Measurements from ENCODE around the gene DCUN1D2.
"Not testable (repeated sequence)": the region's sequence is repeated elsewhere in the genome, so short reads cannot be mapped to it uniquely, and the experiment has no call there.

Gene DCUN1D2

DNA sequence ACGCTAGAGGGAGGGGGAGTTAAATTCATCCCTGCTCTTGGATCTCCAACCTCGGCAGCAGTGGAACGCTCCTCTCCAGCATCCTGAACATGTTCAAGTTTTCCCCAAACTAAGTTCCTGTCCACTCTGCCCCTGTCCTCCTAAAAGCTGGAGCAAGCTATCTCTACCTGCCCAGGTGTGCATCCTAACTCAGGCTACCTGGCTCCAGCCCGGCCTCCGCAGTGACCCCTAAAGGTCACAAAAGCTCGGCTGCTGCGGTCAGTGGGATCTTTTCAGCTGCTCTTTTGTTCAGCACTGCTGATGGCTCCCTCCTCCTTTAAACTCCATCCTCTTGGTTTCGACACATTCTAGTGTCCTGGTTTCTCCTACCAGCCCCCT, 1.4 kb downstream of the DCUN1D2 start:
- peak in 1 of 2 experiments; percentile 28 for DNase-seq

DNA sequence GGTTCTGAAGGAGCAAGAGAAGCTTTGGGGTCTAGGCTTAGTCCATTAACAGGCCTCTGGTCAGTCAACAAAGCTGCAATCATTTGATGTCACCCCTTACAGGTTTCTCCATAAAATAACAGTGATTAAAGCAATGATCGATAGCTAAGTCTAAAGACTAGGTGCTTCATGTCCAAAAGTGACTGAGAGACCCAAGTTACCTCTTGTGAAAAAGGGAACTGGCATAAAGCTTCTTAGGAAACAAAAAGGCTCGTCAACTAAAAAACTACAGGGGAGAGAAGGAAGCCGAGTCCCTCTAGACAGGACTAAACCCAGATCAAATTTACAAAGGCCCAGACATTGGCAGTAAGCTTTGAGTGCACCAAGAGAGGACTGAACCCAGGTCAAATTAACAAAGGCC, 2.2 kb downstream of the DCUN1D2 start:
- peak; percentile 69 to 74 for DNase-seq

DNA sequence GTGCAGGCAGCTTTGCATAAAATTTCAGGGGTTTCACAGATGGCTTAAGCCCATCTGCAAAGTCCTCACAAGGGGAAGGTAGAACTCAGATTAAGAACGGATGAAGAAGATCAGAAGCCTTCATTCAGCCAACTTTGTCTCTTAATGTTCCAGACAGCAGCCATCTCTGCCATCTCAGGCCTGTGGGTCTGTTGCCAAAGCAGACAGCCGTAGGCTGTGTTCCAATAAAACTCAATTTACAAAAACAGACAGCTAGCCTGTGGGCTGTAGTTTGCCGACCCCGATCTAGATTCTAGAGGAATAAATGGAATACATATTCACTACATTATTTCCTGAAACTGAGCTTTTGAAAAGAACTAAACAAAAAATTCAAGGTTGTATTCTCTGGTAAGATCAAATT, 3.8 kb downstream of the DCUN1D2 start:
- no peak for DNase-seq

DNA sequence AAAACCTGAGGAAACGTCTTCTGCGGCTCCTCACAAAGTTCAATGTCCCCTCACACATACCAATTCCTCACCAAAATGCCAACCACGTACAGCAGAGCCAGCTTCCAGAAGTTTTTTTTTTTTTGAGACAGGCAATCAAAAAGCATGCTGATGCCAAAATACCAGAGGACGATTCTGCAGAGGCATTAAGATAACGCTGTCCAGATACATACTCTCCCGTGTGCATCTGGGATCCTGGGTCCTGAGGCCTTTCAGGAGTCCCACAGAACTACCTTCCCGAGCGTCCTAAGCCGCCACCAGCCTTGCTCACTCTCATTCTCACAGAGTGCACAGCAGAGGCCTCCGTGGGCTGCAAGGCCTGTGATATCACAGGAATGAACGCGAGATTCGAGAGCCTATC, 5.0 kb downstream of the DCUN1D2 start:
- DNase-seq, result no peak

DNA sequence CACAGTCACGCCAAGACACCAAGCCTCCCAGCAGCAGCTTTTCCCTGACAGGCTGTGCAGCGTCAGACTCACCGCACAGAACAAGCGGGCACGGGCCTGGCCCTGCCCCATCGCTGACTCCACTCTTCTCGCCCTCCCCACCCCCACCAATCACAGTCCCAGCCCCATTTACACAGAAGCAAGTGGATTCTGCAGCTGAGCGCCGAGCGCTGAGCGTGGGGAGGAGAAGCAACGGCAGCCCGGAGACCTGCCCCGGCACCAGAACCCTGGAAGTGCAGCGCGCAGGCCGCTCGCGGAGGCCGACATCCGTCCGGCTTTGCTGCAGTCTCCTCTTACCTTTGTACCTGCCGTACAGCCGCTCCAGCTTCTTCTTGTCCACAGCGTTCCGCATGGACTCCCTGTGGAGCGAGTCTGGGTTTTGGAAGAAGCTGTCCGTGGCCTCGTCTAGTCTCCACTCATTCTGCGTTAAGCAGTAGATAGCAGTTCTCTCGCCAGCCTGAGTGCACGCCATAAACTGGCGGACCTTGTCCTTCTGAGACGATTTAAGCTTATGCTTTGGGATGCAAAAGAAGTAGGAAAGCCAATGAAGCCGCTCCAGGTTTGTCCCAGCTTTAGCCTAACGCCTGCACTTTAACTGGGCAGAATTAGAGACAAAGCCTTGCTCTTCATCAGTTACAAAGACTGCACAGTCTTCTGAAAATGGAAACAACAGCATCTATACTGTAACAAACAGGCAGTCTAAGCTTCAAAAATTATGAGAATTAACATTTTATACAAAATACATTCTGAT, 6.8 kb downstream of the DCUN1D2 start:
- no peak for DNase-seq

DNA sequence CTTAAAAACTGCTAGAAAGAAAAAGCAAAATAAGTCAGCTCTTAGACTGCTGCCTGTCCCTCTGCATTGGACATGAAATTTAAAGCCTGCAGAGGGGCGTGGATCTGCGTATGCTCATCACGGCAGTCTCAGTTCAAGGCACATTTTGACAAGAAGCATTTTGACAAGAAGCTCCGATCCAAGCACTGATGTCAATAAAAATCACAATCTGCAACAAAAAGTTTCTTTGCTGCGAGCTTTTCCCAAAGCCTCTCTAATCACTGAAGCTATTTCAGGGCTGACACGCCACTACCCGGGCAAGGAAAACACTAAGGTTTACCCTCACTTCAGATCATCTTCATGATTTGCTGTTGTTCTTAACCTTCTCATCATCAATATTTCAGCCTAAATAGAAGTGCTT, 7.4 kb downstream of the DCUN1D2 start:
- no peak for DNase-seq

DNA sequence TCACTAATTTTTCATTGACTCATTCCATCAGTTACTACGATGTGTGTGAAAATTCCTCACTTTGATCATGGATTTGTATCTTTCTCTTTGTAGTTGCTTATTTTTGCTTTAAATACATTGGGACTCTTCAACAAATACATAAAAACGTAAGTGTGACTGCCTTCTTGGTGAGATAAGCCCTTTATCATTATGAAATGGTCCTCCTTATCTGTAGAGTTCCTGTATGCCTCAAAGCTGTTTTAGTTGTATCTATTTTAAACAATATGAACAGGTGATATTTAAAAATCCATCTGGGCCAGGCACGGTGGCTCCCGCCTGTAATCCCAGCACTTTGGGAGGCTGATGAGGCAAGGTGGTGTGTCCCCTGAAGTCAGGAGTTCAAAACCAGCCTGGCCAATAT, 11.3 kb downstream of the DCUN1D2 start:
- DNase-seq, result no peak

DNA sequence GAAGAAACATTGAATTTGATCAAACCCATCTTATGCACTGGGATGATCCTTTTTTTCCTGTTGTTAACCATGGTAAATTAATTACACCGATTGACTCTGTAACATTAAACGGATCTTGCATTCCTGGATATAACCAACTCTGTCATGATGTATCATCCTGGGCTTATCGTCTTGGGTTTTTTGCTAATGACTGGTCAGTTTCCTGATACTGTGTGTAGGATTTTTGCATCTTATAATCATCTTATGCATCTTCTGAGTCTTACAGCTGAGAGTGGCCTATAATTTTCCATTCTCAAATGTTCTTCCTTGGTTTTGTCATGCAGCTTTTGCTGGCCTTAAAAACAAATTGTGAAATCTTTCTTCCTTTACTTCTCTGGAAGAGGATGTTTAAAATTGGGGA, 12.8 kb downstream of the DCUN1D2 start:
- no peak for DNase-seq

DNA sequence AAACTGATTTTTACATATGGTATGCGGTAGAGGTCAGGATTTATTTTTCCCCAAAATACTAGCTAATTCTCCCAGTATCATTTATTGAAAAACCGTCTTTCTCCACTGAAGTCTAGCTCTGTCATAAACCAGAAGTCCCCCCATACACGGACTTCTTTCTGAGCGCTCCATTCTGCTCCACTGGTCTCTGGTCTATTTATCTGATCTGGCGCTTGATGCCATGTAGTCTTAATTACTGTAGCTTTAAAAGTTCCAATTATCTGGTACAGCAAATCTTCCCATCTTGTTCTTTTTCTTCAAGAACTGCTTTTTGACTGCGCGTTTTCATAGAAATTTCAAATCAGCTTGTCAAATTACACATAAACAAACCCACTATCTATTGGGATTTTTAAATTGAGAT, 13.7 kb downstream of the DCUN1D2 start:
- no peak for DNase-seq

DNA sequence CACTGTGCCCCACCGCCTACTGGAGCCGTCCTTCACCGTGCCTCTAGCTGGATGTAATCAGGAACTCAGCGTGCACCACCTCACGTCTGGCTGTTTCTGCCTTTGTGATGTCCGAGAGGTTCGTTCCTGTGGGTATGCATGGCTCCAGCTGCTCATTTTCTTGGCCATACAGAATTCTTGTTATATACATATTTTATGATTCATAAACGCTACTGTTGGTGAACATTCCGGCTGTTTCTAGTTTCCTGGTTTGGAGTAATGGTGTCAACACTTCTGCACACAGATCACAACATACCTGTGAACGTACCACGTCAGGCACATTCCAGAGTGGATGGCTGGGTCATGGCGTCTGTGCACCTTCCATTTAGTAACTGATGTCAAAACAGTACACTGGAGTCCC, 14.6 kb downstream of the DCUN1D2 start:
- DNase-seq, result no peak

DNA sequence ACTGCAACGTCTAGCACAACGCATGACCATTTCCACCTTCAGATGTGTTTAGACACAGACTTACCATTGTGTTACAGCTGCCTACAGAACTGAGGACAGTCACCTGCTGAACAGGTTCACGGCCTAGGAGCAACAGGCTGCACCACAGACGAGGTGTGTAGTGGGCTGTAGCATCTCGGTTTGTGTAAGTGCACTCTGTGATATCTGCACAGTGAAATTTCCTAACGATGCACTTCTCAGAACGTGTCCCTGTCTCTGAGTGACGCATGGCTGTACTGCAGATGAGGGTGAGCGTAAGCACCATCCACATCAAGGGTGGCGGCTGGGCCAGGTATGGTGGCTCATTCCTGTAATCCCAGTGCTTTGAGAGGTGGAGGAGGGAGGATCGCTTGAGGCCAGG, 15.2 kb downstream of the DCUN1D2 start:
- DNase-seq, result no peak

DNA sequence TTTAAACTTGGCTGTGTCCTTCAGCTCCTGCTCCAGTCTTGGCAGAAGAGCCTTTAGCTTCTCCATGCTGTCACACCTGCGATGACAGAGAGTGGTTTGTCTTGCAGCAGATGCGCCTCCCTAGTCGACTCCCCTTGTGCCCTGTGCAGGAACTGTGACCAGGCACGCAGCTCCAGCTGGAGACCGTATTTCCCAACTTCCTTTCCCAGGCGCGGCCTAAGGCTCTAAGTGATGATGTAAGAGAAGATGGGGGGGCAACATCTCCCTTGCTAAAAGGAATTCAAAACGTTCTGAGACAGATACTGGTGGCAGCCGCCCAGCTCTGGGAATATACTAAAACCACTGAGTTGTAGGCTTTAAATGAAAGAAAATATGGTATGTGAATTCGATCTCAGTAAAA, 16.3 kb downstream of the DCUN1D2 start:
- peak; percentile 50 to 56 for DNase-seq

DNA sequence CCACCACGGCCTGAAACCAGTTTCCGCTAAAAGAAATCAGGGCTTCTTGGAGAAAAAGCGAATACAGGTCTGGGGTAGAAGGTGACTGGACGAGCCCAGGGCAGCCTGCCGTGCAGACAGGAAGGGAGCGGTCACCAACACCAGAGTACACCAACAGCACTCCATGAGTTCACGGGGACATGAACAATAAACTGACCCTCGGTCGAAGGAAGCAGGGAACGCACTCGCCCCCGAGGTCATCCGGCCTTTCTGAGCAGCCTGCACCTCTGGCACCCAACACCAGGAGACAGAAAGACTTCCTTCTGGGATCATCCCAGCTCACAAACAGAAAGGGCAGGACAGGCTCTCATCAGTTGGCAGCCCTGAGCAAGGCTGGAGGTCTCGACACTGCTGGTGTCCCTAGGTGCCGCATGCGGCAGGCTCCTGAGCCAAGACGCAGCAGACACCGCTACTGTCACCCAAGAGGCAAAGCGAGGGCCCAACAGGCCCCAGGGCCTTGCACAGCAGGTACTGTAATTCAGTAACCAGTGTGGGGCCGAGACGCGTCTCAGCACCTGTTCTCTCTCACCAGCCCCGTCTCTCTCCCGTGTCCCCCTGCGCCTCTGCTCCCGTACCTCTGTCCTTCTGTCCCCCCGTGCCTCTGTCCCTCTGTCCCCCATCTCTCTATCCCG, 18.0 kb downstream of the DCUN1D2 start:
- no peak for DNase-seq

DNA sequence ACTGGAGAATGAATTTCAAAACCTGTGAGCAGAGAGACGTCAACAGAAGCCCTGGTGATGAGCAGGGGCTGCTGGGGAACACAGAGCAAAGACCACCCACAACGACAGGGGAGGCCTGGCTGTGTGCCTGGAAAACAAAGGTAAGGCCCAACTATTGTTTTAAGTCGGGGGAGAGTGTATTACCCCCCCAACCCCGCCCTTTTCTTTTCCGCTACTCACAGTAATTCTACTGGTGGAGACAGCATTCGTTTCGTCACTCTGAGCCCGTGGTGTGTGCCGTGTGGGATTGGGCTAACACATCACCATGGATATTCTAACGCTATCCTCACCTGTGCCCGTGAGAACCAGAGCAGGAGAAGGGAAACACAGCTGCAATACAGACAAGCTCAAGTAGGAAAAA, 18.7 kb downstream of the DCUN1D2 start:
- no peak for DNase-seq

DNA sequence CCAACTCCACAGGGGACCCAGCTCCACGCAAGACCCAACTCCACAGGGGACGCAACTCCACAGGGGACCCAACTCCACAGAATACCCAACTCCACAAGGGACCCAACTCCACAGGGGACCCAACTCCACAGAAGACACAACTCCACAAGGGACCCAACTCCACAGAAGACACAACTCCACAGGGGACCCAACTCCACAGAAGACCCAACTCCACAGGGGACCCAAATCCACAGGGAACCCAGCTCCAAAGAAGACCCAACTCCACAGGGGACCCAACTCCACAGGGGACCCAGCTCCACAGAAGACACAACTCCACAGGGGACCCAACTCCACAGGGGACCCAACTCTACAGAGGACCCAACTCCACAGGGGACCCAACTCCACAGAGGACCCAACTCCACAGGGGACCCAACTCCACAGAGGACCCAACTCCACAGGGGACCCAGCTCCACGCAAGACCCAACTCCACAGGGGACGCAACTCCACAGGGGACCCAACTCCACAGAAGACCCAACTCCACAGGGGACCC, 19.8 kb downstream of the DCUN1D2 start:
- not testable (repeated sequence) for DNase-seq

DNA sequence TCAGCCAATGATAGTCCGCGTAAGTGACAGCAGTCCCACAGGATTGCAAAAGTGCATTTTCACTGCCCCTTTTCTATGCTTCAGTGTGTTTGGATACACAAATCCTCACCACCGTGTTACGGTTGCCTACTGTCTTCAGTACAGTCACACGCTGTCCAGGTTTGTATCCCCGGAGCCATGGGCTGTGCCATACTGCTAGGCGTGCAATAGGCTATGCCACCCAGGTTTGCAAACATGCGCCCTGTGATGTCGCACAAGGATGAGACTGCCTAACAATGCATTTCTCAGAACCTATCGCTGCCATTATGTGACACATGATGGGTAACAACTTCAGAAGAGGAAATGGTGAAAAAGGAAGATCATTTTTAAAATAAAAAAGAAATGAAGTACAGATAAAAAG, 20.4 kb downstream of the DCUN1D2 start:
- DNase-seq, result no peak

DNA sequence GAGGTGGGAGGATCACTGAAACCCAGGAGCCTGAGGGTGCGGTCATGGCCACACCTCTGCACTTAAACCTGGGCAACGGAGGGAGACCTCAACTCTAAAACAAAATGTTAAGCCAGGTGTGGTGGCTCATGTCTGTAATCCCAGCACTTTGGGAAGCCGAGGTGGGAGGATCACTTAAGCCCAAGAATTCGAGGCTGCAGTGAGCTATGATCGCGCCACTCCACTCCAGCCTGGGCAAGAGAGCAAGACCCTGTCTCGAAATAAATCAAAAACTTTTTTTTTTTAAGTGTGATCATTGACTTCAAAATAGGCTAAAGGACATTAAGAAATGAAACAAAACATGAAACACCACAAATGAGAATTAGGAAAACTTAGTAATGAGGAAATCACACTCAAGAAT, 20.9 kb downstream of the DCUN1D2 start:
- DNase-seq, result no peak

DNA sequence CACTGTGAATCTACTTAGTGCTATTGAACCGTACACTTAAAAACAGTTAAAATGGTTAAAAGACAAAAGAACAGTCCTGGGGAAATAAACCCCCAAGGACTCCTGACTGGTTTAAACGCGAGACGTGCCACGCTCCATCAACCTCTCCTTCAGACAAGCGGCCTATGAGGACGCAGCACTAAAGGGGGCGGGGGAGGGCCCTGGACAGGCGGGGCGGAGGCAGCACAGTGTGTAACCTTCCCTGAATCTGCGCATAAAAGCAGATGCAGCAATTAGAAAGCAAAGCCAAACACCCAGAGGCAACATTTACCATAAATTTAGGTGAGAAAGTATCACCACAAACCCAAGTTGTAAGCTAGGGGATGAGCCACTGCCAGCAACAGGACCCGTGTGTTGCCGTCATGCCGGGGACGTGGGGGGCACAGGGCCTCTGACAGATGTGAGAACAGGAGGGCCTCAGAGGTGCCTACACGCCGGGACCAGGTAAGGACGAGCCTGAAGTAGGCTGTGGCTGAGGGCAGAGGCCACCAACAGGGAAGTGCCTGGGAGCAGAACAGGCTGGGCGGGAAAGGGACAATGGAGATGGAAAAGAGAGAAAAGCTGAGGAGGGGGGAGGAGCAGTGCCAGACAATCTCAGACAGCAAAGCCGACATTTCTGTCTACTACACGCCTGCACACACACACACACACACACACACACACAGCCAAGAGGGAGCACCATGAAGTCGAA, 21.9 kb downstream of the DCUN1D2 start:
- no peak for DNase-seq

DNA sequence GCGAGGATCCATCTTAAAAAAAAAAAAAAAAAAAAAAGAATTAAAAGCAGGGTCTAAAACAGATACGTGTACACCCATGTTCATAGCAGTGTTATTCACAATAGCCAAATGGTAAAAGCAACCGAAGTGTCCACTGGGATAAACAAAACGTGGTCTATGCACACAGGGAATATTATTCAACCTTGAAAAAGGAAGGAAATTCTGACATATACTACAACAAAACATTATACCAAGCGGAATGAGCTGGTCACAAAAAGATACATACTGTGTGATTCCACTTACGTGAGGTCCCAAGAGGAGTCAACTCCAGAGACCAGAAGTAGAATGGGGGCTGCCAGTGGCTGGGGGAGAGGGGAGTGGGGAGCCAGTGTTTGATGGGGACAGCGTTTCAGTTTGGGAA, 22.5 kb downstream of the DCUN1D2 start:
- no peak for DNase-seq

DNA sequence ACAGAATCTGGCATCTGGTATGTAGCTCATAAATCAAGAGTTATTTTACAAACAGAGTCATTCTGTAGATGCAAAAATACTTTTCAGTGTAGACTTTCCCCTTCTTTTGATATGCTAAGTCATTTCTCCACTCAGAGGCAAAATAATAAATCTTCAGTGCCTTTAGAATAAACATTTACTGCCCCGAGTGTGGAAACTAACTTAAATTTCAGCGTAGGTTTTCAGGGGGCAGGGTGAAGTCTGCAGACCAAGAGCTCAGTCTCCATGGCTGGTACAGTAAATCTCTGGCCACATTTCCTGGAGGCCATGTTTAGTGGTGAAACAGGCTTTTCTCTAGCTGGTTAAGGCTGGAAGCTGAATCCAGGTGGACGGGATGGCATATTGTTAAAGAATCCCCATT, 24.1 kb downstream of the DCUN1D2 start:
- no peak for DNase-seq

DNA sequence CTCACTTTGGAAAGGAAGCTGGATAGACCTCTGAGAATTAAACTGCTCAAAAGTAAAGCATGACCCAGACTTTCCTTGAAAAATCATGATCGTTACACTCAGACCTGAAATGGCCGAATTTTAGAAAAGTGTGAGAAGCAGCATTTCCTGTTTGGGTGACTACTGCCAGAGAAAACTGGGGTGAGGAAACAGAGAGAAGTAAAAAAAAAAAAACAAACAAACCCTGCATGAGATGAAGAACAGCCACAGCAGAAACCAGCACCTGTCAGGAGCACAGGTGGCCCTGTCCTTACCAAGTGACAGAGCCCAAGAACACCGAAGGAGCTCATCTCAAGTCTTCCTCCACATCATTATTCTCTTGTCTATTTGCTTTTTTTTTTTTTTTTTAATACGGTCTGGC, 25.2 kb downstream of the DCUN1D2 start:
- no peak for DNase-seq

DNA sequence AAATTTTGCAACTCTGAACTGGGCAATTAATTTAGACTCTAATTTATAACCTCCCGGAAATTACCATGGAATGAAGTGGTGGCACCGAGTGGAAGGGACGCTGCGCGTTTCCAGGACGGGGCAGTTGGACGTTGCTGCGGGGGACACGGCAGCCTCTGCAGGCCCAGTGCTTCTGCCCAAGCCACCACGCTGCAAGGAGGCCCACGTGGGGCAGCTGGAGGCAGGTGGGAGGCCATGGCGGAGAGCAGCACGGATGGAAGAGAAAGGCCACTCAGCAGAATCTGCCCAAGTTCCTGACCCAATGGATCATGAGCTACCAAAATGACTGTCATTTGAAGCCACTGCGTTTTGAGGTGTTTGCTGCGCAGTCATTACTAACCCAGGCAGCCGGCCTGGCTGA, 26.0 kb downstream of the DCUN1D2 start:
- DNase-seq, result no peak

DNA sequence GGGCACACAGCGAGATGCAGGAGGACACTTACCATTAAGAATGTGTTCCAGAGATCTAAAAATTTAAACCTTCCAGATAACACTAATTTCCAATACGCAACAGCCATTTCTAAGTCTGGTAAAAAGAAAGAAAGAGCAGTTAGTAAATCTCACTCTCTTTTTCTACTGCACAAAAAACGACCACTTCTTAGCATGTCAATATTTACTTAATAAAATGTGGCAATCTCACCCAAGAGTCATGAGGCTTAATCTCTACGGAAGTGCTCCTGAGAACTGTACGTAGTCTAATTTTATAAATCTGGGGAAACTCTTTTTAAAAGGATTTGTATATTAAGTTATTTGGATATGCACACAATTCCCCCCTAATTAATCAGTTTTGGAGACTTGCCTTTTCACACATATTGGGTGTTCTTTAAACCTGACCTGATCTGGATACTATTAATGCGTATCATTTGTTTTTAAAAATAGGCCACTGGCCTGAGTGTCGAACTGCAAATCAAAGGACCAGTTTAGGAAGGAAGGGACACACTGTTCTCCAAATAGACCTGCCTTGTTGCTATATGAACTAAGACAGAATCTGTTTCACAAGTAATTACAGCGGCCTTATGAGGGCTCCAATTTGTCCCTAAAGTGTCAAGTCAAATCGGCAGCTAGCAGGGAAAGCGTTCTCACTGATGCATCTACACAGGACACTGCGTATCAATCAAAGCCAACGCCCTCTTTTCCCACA, 29.3 kb downstream of the DCUN1D2 start:
- no peak for DNase-seq

Measured in AML-193 (cell line).